GM18868 (cell line): ENCODE measurements around the gene CXXC1.
A peak's percentile ranks its signal among the peaks of the same experiment; 100 is the strongest.
"Not testable (repeated sequence)": the region's sequence is repeated elsewhere in the genome, so short reads cannot be mapped to it uniquely, and the experiment has no call there.

Experiments
- ATAC-seq: cut with Tn5 transposase; IDR thresholded peaks from one replicate; pipeline ENCODE4 v1.9.1; 2021; ENCODE audit warnings: mild to moderate bottlenecking, moderate library complexity; ENCODE audit not compliant: unreplicated experiment

CXXC1 gene

DNA sequence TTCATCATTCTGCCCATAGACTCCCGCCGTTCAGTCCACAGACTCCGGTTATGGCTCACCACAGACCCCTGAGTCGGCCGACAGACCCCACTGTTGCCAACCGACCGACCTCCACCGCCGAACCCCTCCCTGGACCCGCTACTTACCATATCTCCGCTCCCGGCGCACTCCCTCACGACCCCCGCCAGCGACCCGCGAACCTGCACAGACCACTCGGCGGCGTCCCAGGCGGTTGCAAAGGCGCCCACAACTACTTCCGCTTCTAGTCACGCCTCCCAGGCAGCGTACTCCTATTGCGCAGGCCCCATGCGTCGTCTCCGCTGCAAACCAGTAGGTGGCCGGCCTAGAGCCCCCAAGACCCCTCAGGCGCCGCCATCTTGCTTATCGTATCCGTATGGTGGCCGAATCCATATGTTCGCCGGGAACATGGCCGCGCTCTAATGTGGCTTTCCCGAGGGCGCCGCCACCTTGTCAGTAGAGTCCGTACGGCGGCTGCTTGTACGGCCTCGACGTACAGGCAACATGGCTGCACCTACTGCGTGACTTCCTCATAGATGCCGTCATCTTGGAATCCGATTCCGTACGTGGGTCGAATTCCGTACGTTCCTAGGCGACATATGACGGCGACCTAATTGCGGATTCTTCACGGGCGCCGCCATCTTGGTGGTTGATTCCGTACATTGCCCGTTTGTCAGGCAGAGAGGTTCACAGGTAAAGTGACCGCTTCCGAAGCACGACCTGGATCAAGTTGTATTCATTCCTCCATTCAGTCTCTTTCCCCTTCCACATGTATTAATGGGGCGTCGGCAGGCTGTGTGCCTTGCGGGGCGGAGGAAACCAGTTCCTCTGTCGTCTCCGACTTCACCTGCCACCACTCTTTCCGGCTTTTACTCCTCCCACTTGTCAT is at the start of gene CXXC1:
Gene CXXC1 (minus strand): TSS at position 252 of the 907 bp plus-strand sequence. CDS start 103 bp downstream, at position 149.
- ATAC-seq, result peak; percentile 90

DNA sequence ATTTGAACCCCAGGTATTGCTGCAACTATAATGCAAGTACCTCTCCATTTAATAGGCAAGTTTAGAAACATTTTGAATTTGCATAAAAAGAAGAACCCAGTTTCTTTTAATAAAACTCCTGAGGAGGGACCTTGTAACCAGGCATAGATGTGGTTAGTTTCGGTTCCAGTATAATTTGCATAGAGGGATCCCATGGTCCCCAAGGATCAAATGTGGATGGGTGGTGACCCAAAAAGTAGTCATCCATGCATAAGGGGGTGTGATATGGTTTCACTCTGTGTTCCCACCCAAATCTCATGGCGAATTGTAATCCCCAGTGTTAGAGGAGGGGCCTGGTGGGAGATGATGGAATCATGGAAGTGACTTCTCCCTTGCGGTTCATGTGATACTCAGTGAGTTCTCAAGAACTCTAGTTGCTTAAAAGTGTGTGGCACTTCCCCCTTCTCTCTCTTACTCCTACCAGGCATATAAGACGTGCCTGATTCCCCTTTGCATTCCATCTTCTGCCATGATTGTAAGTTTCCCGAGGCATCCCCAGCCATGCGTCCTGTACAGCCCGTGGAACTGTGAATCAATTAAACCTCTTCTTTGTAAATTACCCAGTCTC is 47.2 kb upstream of the CXXC1 start:
- ATAC-seq, result peak; percentile 62

DNA sequence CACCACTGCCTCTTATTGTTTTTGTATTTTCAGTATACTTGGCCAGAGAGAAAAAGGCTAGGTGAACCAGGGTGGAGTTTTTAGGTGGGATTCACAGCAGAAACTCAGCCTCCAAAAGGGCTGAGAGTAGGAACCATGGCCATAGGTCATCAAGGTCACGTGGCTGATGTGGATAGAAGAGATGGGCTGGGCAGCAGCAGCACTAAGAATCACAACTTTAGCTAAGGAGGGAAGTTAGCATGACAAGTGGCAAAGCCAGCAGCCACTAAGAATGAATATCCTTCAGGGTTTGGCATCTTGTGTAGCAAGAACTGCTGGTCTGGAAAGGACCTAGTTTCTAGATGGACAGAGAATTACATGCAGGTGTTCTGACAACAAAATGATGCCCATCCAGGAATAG is 44.2 kb upstream of the CXXC1 start:
- no peak for ATAC-seq

DNA sequence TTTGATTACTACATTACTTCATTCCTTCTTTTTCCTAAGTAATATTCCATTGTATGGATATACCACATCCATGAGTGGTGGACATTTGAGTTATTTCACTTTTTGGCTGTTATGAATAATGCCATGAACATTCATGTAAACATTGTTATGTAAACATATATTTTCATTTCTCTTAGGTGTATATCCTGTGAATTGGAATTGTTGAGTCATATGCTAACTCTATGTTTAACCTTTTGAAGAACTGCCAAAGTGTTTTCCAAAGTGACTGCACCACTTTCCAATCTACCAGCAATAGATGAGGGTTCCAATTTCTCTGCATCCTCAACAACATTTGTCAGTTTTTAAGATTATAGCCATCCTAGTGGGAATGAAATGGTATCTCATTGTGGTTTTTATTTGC is 42.7 kb upstream of the CXXC1 start:
- no peak for ATAC-seq

DNA sequence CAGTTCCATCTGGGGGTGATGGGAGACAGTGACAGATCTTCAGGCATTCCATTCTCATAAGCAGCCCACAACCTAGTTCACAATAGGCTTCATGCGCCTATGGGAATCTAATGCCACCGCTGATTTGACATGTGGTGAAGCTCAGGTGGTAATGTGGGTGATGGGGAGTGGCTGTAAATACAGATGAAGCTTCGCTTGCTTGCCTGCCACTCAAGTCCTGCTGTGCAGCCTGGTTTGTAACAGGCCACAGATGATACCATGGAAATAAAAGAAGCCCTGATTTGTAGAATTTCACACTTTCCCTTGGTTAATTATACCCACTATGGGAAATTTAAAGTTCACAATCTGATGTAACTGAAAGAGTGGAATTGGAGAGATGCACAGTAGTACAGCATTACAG is 40.5 kb upstream of the CXXC1 start:
- no peak for ATAC-seq

DNA sequence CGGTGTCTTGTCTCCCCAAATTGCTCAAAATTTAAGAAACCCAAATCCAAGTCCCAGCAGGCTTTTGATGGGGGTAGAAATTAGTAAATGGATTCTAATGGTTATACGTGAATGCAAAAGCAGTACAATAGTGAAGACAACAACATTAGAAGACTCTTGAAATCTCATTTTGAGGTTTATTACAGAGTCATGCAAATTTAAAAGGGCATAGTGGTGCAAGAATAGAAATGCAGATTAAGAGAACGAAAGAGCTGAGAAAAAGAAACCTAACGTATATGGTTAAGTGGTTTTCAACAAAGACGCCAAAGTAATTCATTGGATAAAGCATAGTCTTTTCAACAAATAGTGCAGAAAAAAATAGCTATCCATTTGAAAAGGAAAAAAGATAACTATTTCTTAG is 33.2 kb upstream of the CXXC1 start:
- no peak for ATAC-seq

DNA sequence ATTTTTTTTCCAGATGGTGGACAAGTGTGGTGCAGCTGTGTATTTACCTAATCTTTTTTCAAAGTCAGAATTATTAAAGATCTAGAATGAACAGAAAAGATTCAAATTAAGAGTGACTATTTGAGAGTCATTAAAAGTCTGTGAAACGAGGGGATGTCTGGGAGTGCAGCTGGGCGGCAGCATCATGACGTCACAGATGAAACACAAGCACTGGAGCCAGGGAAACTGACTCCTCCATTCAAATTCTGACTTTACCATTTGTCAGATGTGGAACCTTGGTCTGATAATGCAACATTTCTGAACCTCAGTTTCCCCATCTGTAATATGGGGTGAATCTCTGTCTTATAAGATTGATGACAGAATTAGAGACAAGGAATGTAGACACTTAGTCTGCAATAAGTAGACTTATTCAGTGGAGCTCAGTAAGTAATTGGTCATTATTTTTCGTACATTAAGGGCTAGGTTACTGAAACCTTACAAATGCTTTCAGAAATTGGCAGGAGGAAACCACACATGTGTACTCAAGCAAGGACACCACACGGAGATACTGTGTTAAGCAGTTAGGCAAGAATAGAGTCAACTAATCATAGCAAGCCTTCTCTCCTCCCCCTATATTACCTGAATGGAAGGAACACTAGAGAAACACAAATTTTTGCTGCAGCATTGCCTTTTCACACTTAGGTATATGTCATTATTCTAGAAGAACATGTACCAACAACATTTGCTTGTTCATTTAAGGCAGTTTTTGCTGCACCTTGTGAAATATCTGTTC is 27.8 kb upstream of the CXXC1 start:
- ATAC-seq, result peak; percentile 77

DNA sequence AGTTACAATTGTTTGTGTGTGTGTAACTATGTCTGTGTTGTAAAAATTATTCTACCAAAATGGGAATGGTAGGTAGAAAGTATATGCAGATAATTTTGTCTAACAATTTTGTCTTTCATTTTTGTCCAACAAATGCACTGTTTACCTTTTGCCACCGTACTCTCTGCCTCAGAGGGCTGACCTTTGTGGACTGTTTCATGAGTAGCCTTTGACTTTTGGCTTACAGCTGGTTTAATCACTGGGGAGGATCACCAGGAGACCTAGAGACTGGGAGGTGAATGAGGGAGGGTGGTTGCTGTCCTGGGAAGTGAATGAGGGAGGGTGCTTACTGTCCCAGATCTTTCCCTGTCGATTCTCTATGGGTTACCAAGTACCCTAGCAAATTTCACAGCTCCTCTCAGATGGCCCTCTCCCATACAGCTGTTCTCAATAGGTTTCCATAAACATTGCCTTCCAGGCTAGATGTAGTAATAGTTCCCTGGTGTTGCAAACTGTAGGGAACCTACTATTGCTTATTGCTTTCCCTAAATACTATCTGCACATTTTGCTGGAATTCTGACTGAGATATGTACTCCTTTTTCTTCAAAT is 26.5 kb upstream of the CXXC1 start:
- ATAC-seq, result no peak

DNA sequence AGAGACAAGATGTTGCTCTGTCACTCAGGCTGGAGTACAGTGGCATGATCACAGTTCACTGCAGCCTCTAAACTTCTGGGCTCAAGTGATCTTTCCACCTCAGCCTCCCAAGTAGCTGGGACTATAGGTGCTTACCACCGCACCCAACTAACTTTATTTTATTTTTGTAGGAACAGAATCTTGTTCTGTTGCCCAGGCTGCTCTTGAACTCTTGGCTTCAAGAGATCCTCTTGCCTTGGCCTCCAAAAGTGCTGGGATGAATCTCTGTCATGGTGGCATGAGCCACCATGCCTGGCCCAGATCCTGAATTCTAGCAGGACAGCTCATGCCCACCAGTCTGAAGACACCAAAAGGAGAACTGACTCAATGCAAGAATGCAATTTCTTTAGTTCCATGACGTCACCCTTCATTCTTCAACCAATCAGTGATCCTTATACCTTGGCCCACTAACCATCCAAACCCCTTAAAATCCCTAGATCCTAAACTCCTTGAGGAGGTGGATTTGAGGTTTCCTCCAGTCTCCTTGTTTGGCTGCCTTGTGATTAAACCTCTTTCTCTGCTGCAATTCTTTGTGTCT is 25.6 kb upstream of the CXXC1 start:
- ATAC-seq, result peak; percentile 30

DNA sequence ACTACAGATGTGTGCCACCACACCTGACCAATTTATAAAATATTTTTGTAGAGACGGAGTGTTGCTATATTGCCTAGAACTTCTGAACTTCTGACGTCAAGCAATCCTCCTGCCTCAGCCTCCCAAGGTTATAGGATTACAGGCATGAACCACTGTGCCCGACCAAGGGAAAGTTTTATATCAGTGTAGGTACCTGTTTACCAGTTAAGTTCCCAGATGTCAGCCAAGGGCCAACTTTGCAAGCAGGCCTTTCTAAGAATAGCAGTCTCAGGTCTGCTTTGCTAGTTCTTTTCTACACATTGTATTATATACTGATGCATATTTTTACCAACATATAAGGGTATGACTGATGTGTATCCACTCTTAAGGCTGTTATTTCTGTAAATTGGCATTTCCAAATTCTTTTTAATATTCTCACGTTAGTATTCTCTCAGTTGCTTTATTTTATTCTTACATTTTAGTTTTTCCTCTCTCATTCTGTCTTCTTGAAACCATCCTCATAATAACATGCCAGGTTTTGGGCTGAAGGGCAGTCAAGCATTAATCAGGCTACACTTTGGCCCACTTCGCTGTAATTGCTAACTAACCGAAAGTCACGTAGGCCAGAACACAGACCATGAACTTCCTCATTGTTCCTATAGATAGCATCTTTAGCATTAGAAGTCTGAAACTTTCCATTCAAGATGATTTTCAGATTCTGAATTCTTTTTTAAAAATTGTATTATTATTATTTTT is 25.0 kb upstream of the CXXC1 start:
- peak; percentile 72 for ATAC-seq

DNA sequence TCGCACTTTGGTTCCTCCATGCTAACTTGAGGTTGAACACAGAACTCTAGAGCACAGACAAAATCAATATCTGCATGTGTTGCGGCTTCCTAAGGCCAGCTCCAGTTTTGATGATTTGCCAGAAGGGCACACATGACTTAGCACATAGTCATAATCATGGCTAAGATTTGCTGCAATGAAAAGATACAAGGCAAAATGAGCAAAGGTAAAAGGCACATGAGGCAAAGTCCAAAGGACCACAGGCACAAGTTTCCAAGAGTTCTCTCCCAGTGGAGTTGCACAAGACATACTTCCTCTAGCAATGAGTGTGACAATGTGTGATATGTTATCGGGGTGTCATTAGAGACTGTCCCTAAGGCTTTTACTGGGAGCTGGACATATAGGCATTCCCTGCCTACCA is 24.2 kb upstream of the CXXC1 start:
- ATAC-seq, result no peak

DNA sequence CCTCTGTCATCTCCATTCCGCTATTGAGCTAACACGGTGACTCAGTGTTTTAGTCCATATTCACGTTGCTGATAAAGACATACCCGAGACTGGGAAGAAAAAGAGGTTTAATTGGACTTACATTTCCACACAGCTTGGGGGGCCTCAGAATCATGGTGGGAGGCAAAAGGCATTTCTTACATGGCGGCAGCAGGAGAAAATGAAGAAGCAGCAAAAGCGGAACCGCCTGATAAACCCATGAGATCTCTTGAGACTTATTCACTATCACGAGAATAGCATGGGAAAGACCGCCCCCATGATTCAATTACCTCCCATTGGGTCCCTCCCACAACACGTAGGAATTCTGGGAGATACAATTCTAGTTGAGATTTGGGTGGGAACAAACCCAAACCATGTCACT is 22.6 kb upstream of the CXXC1 start:
- ATAC-seq, result no peak

DNA sequence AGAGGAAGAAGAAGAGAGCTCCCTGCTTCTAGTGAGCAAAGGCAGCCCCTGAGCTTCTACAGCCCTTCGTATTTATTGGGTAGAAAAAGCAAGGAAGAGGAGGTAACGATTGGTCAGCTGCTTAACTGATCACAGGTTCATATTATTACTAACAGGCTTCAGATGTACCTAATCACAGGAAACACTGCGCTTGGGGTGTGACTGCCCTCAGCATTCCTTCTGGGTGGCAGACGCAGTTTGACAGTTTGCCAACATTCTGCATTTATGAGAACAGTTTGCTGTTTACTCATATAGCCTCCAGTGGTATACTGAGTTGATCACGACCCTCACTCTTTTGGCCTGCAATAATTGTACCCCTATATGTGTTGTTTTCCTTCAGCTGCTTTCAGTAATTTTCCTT is 21.4 kb upstream of the CXXC1 start:
- ATAC-seq, result not testable (repeated sequence)

DNA sequence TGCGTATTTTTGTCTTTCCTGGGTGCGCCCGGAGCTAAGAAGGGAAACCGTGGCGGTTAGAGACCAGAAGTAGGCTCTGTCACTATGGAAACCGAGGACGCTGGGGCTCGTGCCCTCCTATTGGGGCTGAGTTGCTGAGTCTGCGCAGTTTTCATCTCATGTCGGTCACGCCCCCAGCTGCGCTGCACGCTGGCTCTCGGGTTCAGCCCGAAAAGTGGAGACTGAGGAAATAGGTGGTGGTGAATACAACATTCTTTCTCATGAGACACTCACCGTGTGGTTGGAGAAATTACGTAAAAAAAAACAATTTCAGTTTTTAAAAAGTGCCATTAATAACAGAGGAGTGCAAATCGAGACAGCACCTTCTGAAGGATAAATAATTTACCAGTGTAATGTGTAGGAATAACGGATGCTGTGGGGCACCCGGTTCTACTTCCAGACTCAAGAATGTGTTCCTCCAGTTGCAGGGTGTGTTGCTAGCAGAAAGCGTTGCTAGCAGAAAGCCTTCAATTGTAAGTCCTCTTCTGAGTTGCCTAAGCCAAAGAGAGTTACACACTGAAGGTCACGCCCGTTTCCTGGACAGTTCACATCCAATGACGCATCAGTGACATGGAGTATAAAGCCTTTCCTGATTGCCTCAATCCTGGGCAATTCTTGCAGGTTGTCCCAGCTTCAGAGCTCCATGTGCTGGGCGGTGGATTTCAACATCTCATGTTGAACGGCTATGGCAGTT is 20.4 kb upstream of the CXXC1 start:
- peak; percentile 92 for ATAC-seq

DNA sequence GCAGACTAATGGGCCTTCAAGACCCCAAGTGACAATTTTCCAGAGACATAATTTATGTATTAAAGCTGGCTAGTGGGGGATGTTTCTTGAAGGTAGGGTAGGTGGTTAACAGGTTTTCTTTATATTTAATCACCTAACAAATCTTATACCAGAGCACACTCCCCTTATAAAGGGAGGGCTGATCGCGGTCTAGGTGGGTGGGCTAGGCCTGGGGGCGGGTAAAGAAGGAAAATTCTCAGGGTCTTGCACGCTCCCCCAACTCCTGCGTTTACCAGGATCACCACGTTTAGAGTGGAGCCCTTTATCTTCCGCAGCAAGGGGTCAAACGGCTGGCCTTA is 19.9 kb upstream of the CXXC1 start:
- no peak for ATAC-seq

DNA sequence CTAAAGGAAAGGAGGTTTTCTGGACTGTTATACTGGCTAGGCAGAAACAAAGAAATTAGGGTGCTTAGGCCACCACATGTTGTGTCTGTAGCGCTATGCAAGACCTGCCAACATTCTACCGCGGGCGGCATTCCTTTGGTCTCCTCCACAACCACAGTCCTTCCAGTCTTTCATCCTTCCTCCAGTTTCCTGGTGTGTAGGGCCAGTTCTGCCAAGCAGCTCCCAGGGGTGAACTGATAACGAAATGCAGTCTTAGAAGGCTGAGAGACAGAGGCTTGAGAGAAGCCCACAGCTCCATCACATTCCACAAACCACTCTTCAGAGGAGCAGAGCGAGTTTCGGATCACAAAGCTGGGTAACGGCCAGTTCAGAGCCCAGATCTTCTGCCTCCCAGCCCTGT is 19.5 kb upstream of the CXXC1 start:
- no peak for ATAC-seq

DNA sequence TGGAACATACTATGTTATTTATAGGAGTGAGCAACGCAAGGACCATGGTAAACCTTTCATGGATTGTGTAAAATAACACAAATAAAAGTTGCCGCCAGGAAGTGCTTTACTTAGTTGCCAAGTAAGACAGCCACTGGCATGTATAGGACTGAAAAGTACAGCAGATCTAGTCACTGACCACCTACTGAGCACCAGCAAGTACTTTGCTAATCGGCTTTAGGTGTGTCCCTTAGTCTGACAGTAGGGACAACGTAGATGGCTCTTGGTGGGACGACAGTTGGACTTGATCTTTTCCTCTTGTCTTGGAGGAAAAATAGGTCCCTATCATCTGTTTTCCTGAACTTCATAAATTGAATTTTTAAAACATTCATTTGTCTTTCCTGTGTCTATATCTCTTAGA is 13.6 kb upstream of the CXXC1 start:
- ATAC-seq, result no peak

DNA sequence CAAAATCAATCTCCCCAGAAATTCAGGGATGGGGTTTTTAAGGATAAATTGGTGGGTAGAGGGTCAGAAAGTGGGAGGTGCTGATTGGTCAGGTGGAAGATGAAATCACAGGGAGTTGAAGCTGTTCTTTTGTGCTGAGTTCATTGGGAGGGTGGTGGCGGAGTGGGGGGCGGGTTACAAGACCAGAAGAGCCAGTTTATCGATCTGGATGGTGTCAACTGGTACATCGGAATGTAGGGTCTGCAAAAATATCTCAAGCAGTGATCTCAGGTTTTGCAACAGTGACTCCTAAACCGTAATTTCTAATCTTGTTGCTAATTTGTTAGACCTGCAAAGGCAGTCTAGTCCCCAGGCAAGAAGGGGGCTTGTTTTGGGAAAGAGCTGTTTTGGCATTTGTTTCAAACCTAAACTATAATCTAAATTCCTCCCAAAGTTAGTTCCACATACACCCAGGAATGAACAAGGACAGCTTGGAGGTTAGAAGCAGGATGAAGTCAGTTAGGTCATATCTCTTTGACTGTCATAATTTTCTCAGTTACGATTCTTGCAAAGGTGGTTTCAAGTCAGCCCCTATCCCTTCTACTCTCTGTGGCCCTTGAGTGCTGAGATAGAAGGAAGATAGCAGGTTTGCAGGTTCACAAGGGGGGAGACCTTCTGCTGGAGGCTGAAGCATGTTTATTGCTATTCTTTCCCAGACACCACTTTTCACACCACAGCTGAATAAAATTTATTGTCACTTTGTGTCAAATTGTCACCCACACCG is 12.3 kb upstream of the CXXC1 start:
- no peak for ATAC-seq
